ENCODE results near the gene TPGS1. TPM values are rescaled to one million over a fixed set of nuclear protein-coding genes. Genes with fewer than 3 reads are reported as not detected.

TPGS1 gene, protein sequence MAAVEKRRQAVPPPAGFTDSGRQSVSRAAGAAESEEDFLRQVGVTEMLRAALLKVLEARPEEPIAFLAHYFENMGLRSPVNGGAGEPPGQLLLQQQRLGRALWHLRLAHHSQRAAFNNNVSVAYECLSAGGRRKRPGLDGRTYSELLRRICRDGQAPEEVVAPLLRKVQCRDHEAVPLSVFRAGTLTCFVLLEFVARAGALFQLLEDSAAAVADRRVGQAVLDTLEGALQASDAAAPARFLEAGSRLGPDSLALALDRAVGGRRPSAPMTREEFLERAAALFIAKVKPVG
- 25.5 and 30.3 TPM in 2 replicates for total RNA-seq

GRCh38 chr19:507286-508203 lies at the start of gene TPGS1:
TSS of gene TPGS1 (plus strand) at chr19:507497. CDS start at chr19:507507, 10 bp downstream.

DNA sequence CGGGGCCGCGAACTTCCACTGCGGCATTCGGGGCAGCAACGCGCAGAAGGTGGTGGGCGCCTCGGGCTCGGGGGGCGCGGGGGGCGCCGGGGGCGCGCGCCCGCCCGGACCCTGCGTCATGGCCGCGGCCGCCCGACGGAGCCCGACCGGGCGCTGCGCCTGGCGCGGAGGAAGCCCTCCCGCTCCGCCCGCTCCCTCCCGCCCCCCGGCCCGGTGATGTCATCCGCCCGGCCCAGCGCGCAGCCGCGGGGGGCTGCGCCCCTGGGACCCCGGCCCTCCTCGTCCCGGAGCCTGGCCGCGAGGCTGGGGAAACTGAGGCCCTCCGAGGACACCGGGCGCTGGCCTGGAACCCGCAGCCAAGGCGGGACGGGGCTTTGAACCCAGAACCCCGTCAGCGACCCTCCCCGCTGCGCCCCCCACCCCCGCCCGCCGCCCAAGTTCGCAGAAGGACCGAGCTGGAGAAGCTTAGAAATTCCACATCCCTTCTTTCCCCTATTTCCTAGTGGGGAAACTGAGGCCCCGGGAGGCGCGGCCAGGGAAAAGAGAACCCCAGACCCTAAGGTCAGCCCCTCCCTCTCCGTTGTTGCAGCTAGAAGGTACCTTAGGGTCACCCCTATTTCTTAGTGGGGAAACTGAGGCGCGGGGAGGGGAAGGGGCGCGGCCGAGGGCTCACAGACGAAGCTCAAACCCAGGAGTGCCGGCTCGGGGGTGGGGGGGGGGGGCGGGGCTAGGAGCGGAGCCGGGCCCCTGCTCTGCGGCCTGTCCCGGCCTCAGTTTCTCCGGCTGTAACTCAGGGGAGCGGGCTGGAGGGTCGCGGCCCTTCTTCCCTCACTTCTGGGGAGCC lies 46.2 kb upstream of the TPGS1 start, which contains the start of gene SHC2:
Gene SHC2, minus strand, starts transcription at position 157 of the 844 bp plus-strand sequence. Its CDS starts 37 bp downstream, at position 120.

GRCh38 chr19:496112-496665 lies 11.1 kb upstream of the TPGS1 start, which contains the start of gene MADCAM1:
TSS of gene MADCAM1 (plus strand) at chr19:496486. CDS start at chr19:496500, 14 bp downstream.

DNA sequence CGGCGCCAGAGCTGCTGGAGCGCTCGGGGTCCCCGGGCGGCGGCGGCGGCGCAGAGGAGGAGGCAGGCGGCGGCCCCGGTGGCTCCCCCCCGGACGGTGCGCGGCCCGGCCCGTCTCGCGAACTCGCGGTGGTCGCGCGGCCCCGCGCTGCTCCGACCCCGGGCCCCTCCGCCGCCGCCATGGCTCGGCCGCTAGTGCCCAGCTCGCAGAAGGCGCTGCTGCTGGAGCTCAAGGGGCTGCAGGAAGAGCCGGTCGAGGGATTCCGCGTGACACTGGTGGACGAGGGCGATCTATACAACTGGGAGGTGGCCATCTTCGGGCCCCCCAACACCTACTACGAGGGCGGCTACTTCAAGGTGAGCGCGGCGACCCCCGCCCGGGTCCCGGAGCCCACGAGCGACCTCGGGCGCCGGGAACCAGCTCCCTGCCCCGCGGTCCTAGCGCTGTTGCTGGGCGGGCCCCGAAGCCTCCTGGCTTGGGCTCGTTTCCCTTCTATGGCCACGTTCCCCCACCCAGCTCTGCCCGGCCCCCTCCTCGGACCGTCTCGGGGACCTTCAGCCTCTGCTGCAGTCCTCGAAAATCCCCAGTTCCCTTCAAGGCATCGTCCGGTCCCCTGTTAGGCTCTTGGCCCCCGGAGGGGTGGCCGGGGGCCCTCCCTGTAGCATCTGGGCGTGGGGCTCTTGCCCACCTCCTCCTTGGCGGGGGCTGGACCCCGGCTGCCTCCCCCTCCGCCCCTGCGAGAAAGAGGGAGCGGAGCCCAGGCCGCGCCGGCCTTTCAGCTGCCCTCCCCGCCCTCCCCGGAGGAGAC lies 24.7 kb downstream of the TPGS1 start, which contains the start of gene CDC34:
Gene CDC34, plus strand, starts transcription at position 8 of the 808 bp plus-strand sequence. Its CDS starts 172 bp downstream, at position 180.

DNA sequence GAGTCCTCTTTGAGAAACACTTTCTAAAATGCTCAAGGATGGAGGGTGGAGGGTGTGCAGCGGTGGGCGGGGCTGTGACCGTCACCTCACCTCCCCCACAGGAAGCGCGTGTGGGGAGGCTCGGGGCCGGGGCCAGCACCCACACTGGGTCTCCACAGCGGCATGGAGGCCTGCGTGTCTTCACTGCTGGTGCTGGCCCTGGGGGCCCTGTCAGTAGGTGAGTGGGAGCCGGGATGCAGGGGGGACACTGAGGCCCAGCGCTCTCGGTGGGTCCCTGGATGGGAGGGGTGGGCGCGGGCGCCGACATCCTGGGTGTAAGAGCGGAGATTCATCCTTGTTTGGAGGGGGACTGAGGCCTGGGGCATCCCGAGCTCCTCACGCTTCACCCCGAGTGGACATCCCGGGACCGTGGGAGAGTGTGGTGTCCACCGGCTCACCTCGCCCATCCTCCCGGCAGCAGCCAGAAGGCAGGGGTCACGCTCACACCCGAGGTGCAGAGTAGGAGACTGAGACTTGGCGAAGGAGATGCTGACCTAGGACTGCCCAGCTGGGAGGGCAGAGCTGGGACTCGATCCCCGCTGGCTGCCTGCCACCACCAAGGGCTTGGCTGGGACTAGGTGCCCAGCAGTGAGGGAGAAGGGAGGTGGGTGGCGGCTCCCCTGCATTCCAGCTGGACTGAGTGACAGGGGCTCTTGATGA lies 36.8 kb downstream of the TPGS1 start, which contains the start of gene GZMM:
Gene GZMM, plus strand, starts transcription at position 144 of the 699 bp plus-strand sequence. Its CDS starts 19 bp downstream, at position 163.

Other genes with a start within 250 kb of the TPGS1 start
- 0.53 and 1.9 TPM in 2 replicates for gene PLPP2, start 216.1 kb upstream of the TPGS1 start, total RNA-seq
- gene MIER2, start 162.7 kb upstream of the TPGS1 start, total RNA-seq: 18.5 and 24.2 TPM in 2 replicates
- gene C2CD4C, start 98.3 kb upstream of the TPGS1 start, total RNA-seq: not detected in 2 replicates
- 0.13 TPM in 1 of 2 replicates, not detected in the other for gene SHC2, start 46.5 kb upstream of the TPGS1 start, total RNA-seq
- gene MADCAM1, start 11.0 kb upstream of the TPGS1 start, total RNA-seq: 0.06 TPM in 1 of 2 replicates, not detected in the other
- 63.0 and 74.1 TPM in 2 replicates for gene CDC34, start 24.3 kb downstream of the TPGS1 start, total RNA-seq
- gene GZMM, start 36.6 kb downstream of the TPGS1 start, total RNA-seq: not detected in 2 replicates
- gene BSG, start 65.1 kb downstream of the TPGS1 start, total RNA-seq: 300 and 316 TPM in 2 replicates
- 0.26 and 0.62 TPM in 2 replicates for gene HCN2, start 82.4 kb downstream of the TPGS1 start, total RNA-seq
- 15.5 and 18.5 TPM in 2 replicates for gene POLRMT, start 126.0 kb downstream of the TPGS1 start, total RNA-seq
- gene FGF22, start 132.4 kb downstream of the TPGS1 start, total RNA-seq: 0.06 and 0.26 TPM in 2 replicates
- 10.1 and 16.8 TPM in 2 replicates for gene RNF126, start 155.7 kb downstream of the TPGS1 start, total RNA-seq
- 16.1 and 18.4 TPM in 2 replicates for gene FSTL3, start 168.9 kb downstream of the TPGS1 start, total RNA-seq
- not detected in 2 replicates for gene PRSS57, start 188.0 kb downstream of the TPGS1 start, total RNA-seq
- gene PALM, start 201.4 kb downstream of the TPGS1 start, total RNA-seq: 2.1 and 5.8 TPM in 2 replicates
- gene MISP, start 243.6 kb downstream of the TPGS1 start, total RNA-seq: under 0.01 TPM in 1 of 2 replicates, not detected in the other

Measured in aortic smooth muscle cell (primary cell).